Left lung (tissue), 10 donors: Measurements from ENCODE around the gene RELL2. TPM values are rescaled to one million over a fixed set of nuclear protein-coding genes. Genes with fewer than 3 reads are reported as not detected.

Source experiments
- ATAC-seq: fragments of 200-7000 bp; cut with Tn5 transposase; one replicate; pipeline ENCODE4 v1.9.1; 2020; ENCODE audit warnings: moderate library complexity
- DNase-seq, 4 donors: peaks; one replicate each; pipeline ENCODE4 v3.0.0-alpha.2; 2013 to 2020
- H3K27ac ChIP-seq, 2 donors: fragments of 200-600 bp; sonication (generic) in 1 of 2; one replicate each; pipeline versions ENCODE4 v1.5.0 to v1.8.0; 2020 to 2021
- H3K27me3 ChIP-seq, 2 donors: fragments of 200-600 bp; sonication (generic) in 1 of 2; one replicate each; pipeline versions ENCODE4 v1.5.0 to v1.8.0; 2020 to 2021
- H3K36me3 ChIP-seq, 2 donors: fragments of 200-600 bp; sonication (generic) in 1 of 2; one replicate each; pipeline versions ENCODE4 v1.5.0 to v1.8.0; 2020 to 2021
- H3K4me1 ChIP-seq, 2 donors: fragments of 200-600 bp; one replicate each; pipeline ENCODE4 v1.8.0; 2021
- H3K4me3 ChIP-seq, 2 donors: fragments of 200-600 bp; sonication (generic) in 1 of 2; one replicate each; pipeline versions ENCODE4 v1.5.0 to v1.8.0; 2020 to 2021; ENCODE audit warnings: mild to moderate bottlenecking in 1 of 2
- H3K9me3 ChIP-seq, 2 donors: fragments of 200-600 bp; sonication (generic) in 1 of 2; one replicate each; pipeline versions ENCODE4 v1.5.0 to v1.8.0; 2020 to 2021
- CTCF ChIP-seq, 2 donors: fragments of 200-600 bp; sonication (generic) in 1 of 2; IDR thresholded peaks; one replicate each; pipeline versions ENCODE4 v1.5.0 to v1.8.0; 2021; ENCODE audit warnings: antibody characterized with exemption in 2 of 2
- intact Hi-C, 2 donors: fragments of 100-400 bp; cut with DNase I; formaldehyde crosslinking; loops; one replicate each; pipeline versions ENCODE4 v1.11.2 to v1.14.2; 2022
- polyA plus RNA-seq, 6 donors: library from polyadenylated mRNA; unstranded; fragments of 120-200 nt; gene quantifications; one replicate each; pipeline ENCODE4 v1.2.1, GENCODE V29; 2013; ENCODE audit not compliant: insufficient read length in 6 of 6
- total RNA-seq, 2 donors: library from RNA; stranded (reverse); fragmentation: NEBNext Ultra II Directional; extraction: Animal tissue kit (Norgen Biotek cat#: 25700); gene quantifications; one replicate each; pipeline ENCODE4 v1.2.1, GENCODE V29; 2021
- donor health status: DM: no; HTN: yes; CAD: no.
- donor health status: DM: no; HTN: no; CAD: no.

Gene RELL2
- total and polyA plus RNA-seq, 8 donors, result 0.27 to 6.3 (median 0.72) TPM

DNA sequence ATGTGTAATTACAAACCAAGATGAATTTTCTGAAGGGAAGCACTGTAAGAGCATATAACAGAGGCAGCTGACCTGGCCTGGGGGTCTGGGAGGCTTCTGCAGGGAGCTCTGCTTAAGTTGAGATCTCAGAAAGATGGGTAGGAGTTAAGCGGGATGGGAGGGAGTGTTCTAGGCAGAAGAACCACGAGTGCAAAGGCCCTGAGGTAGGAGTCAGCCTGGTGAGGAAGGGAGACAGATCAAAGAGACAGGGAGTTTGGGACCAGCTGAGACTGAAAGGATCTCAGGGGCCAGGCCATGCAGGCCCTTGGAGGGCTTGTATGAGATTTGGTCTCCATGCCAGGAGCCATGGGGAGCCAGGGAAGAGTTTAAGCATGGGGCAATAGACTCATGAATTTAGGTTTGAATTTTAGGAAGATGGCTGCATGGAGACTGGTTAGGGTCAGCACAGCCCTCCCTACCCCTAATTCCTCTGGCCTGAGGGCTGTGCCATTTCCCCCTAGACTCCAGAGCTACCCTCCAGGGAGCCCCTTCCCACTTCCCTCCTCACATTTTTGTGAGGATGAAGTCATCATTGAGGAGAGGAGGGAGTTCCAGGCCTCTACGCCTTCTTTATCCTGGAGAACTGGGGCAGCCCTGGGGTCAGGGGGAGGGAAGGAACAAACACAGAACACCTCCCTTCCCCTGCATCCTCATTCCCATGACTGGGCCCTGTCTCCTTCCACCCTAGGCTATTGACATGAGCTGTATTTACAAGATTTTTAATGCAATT lies 50.0 kb downstream of the RELL2 start:
- no peak for TF ChIP-seq CTCF (IDR thresholded peaks at IDR 0.05)
- Histone ChIP-seq H3K9me3 (no peaks in the 10 kb centered on the region), H3K27ac (no peak overlapping the region), H3K4me3 (no peak overlapping the region), H3K27me3 (no peaks in the 10 kb centered on the region), H3K4me1 (peaks cover 3 to 25% of the 10 kb centered on the region in 2 donors), H3K36me3 (no peaks in the 10 kb centered on the region)
- ATAC-seq (no peak), DNase-seq (no peak)
- intact Hi-C loops, result no loop called here

Other genes starting within 250 kb of the RELL2 start
- gene PCDHGB4, start 249.3 kb upstream of the RELL2 start, total RNA-seq, result 1 to 10 TPM; 3.2 to 3.4 TPM
- 1 to 10 TPM; 3.7 to 5.9 (median 4.3) TPM for gene PCDHGB4, start 249.3 kb upstream of the RELL2 start, polyA plus RNA-seq
- gene PCDHGA8, start 244.4 kb upstream of the RELL2 start, total RNA-seq, result 1 to 10 TPM in 1 of 2 donors, under 1 TPM in 1; 0.76 to 1.1 TPM
- under 1 TPM; 0.38 to 0.99 (median 0.77) TPM for gene PCDHGA8, start 244.4 kb upstream of the RELL2 start, polyA plus RNA-seq
- gene PCDHGB5, start 239.1 kb upstream of the RELL2 start, total RNA-seq, result 1 to 10 TPM; 8.8 to 9.1 TPM
- 10 to 100 TPM in 1 of 6 donors, 1 to 10 TPM in 5; 7.6 to 10.1 (median 8.4) TPM for gene PCDHGB5, start 239.1 kb upstream of the RELL2 start, polyA plus RNA-seq
- gene PCDHGA9, start 234.2 kb upstream of the RELL2 start, total RNA-seq, result 1 to 10 TPM; 4.0 to 4.6 TPM
- gene PCDHGA9, start 234.2 kb upstream of the RELL2 start, polyA plus RNA-seq, result 1 to 10 TPM; 5.1 to 7.2 (median 6.4) TPM
- 1 to 10 TPM; 4.3 to 5.9 TPM for gene PCDHGB6, start 229.0 kb upstream of the RELL2 start, total RNA-seq
- 1 to 10 TPM; 7.6 to 9.4 (median 8.4) TPM for gene PCDHGB6, start 229.0 kb upstream of the RELL2 start, polyA plus RNA-seq
- gene PCDHGA10, start 224.0 kb upstream of the RELL2 start, total RNA-seq, result 1 to 10 TPM; 3.9 to 5.2 TPM
- 1 to 10 TPM; 3.9 to 5.5 (median 4.7) TPM for gene PCDHGA10, start 224.0 kb upstream of the RELL2 start, polyA plus RNA-seq
- gene PCDHGB7, start 219.3 kb upstream of the RELL2 start, total RNA-seq, result 10 to 100 TPM; 10.8 to 12.9 TPM
- gene PCDHGB7, start 219.3 kb upstream of the RELL2 start, polyA plus RNA-seq, result 10 to 100 TPM; 13.4 to 18.1 (median 16.2) TPM
- 1 to 10 TPM; 2.5 to 3.4 TPM for gene PCDHGA11, start 215.9 kb upstream of the RELL2 start, total RNA-seq
- 1 to 10 TPM; 2.8 to 4.1 (median 3.4) TPM for gene PCDHGA11, start 215.9 kb upstream of the RELL2 start, polyA plus RNA-seq
- 1 to 10 TPM; 5.7 to 6.0 TPM for gene PCDHGA12, start 206.5 kb upstream of the RELL2 start, total RNA-seq
- gene PCDHGA12, start 206.5 kb upstream of the RELL2 start, polyA plus RNA-seq, result 1 to 10 TPM; 2.0 to 4.5 (median 3.0) TPM
- 100 to 1,000 TPM in 1 of 2 donors, 10 to 100 TPM in 1; 65.4 to 101 TPM for gene PCDHGC3, start 161.0 kb upstream of the RELL2 start, total RNA-seq
- gene PCDHGC3, start 161.0 kb upstream of the RELL2 start, polyA plus RNA-seq, result 100 to 1,000 TPM; 110 to 152 (median 129) TPM
- 1 to 10 TPM in 1 of 2 donors, under 1 TPM in 1; 0.79 to 2.5 TPM for gene PCDHGC4, start 152.0 kb upstream of the RELL2 start, total RNA-seq
- gene PCDHGC4, start 152.0 kb upstream of the RELL2 start, polyA plus RNA-seq, result 1 to 10 TPM; 1.8 to 3.3 (median 2.3) TPM
- gene PCDHGC5, start 147.9 kb upstream of the RELL2 start, total RNA-seq, result 1 to 10 TPM; 1.4 to 1.9 TPM
- gene PCDHGC5, start 147.9 kb upstream of the RELL2 start, polyA plus RNA-seq, result 1 to 10 TPM; 1.1 to 1.4 (median 1.3) TPM
- gene DIAPH1, start 18.0 kb upstream of the RELL2 start, total RNA-seq, result 100 to 1,000 TPM; 122 to 137 TPM
- 10 to 100 TPM; 48.1 to 64.6 (median 57.0) TPM for gene DIAPH1, start 18.0 kb upstream of the RELL2 start, polyA plus RNA-seq
- 10 to 100 TPM; 41.2 to 50.0 TPM for gene HDAC3, start 148 bp upstream of the RELL2 start, total RNA-seq
- 100 to 1,000 TPM; 104 to 120 (median 114) TPM for gene HDAC3, start 148 bp upstream of the RELL2 start, polyA plus RNA-seq
- 10 to 100 TPM; 18.0 to 18.7 TPM for gene FCHSD1, start 14.4 kb downstream of the RELL2 start, total RNA-seq
- gene FCHSD1, start 14.4 kb downstream of the RELL2 start, polyA plus RNA-seq, result 10 to 100 TPM; 17.4 to 29.7 (median 23.5) TPM
- 10 to 100 TPM; 20.5 to 41.0 TPM for gene ARAP3, start 45.2 kb downstream of the RELL2 start, total RNA-seq
- gene ARAP3, start 45.2 kb downstream of the RELL2 start, polyA plus RNA-seq, result 10 to 100 TPM; 39.5 to 53.9 (median 44.0) TPM
- gene PCDH1, start 241.4 kb downstream of the RELL2 start, total RNA-seq, result 10 to 100 TPM; 55.2 to 65.0 TPM
- gene PCDH1, start 241.4 kb downstream of the RELL2 start, polyA plus RNA-seq, result 10 to 100 TPM; 23.6 to 38.2 (median 31.8) TPM